HCT116 (cell line): ENCODE measurements around the gene GON4L. TPM values are rescaled to one million over a fixed set of nuclear protein-coding genes. Genes with fewer than 3 reads are reported as not detected.
"Not testable (repeated sequence)": the region's sequence is repeated elsewhere in the genome, so short reads cannot be mapped to it uniquely, and the experiment has no call there.

Source experiments
- ATAC-seq: fragments of 200-7000 bp; cut with Tn5 transposase; 2 replicates; pipeline ENCODE4 v1.9.1; 2020; ENCODE audit warnings: mild to moderate bottlenecking, moderate library complexity
- BruUV-seq: library from RNA; stranded (reverse); fragments of 400-500 nt; replicated peaks from 2 replicates; lab custom pipeline; 2021; lab: Mats Ljungman, UMichigan
- CTCF ChIA-PET: fragments of 300-600 bp; sonication (Branson Sonifier 250); formaldehyde crosslinking; loops from one replicate; lab custom pipeline; 2021; ENCODE audit warnings: antibody characterized with exemption; lab: Charles Lee
- POLR2A ChIA-PET: fragments of 300-600, 350-600 bp; sonication (Branson Sonifier 250); formaldehyde crosslinking; loops from one replicate; lab custom pipeline; 2021; ENCODE audit warnings: antibody characterized with exemption; lab: Charles Lee
- RAD21 ChIA-PET, 2 experiments: fragments of 300-600 bp; sonication (Branson Sonifier 250); formaldehyde crosslinking; loops; one replicate each; lab custom pipeline; 2023; ENCODE audit warnings: low total read pairs in 2 of 2; ENCODE audit not compliant: uncharacterized antibody in 2 of 2, unreplicated experiment in 2 of 2, low non-redundant PET in 1 of 2; lab: Charles Lee
- DNase-seq: peaks from one replicate; pipeline ENCODE4 v3.0.0-alpha.2; 2010; ENCODE audit warnings: low read depth, low spot score
- H2AFZ ChIP-seq: fragments of 200-600 bp; shearing (Covaris generic), sonication (generic); 2 replicates; pipeline ENCODE4 v1.6.1; 2017; ENCODE audit warnings: low read depth, mixed run types, mixed read lengths, antibody characterized with exemption, low read length; ENCODE audit not compliant: poor library complexity, severe bottlenecking
- H3K27ac ChIP-seq: 2 replicates; pipeline ENCODE4 v1.5.1; 2012; ENCODE audit warnings: low read depth, low read length
- H3K27me3 ChIP-seq: fragments of 200-600 bp; sonication (generic); 2 replicates; pipeline ENCODE4 v1.6.1; 2016; ENCODE audit warnings: mixed run types, low read length, mixed read lengths; ENCODE audit not compliant: insufficient read depth
- H3K36me3 ChIP-seq, 2 experiments: fragments of 200-500 bp in 1 of 2; fragments of 200-600 bp in 1 of 2; sonication (Bioruptor generic) in 1 of 2; sonication (generic) in 1 of 2; 2 replicates each; pipeline versions ENCODE4 v1.5.1 to v1.6.1; 2014 to 2016; ENCODE audit warnings: low read length in 2 of 2, inconsistent platforms in 1 of 2, mixed read lengths in 1 of 2, mixed run types in 1 of 2; ENCODE audit not compliant: insufficient read depth in 2 of 2, control insufficient read depth in 1 of 2
- H3K4me1 ChIP-seq, 2 experiments: fragments of 200-600 bp in 1 of 2; sonication (generic) in 1 of 2; 2 replicates each; pipeline versions ENCODE4 v1.5.1 to v1.6.1; 2012 to 2017; ENCODE audit warnings: low read length in 2 of 2, inconsistent platforms in 1 of 2, mild to moderate bottlenecking in 1 of 2, mixed read lengths in 1 of 2, mixed run types in 1 of 2, moderate library complexity in 1 of 2; ENCODE audit not compliant: insufficient read depth in 2 of 2, control insufficient read depth in 1 of 2
- H3K4me2 ChIP-seq: fragments of 200-600 bp; sonication (generic); 2 replicates; pipeline ENCODE4 v1.6.1; 2017; ENCODE audit warnings: mixed run types, low read length, mixed read lengths
- H3K4me3 ChIP-seq, 2 experiments: fragments of 200-600 bp in 1 of 2; sonication (generic) in 1 of 2; replicated peaks in 1 of 2; 2 replicates each; pipeline ENCODE4 v1.5.1; 2011 to 2016; ENCODE audit warnings: low read length in 2 of 2, control low read depth in 1 of 2, low read depth in 1 of 2, mild to moderate bottlenecking in 1 of 2, mixed read lengths in 1 of 2, mixed run types in 1 of 2
- H3K79me2 ChIP-seq: fragments of 200-600 bp; sonication (generic); 2 replicates; pipeline ENCODE4 v1.6.1; 2017; ENCODE audit warnings: mild to moderate bottlenecking, mixed run types, low read length, moderate library complexity, mixed read lengths; ENCODE audit not compliant: insufficient read depth
- H3K9ac ChIP-seq: fragments of 200-600 bp; sonication (generic); 2 replicates; pipeline ENCODE4 v1.6.1; 2016; ENCODE audit warnings: low read length, mixed read lengths
- H3K9me2 ChIP-seq: fragments of 200-600 bp; sonication (generic), shearing (Covaris generic); 2 replicates; pipeline ENCODE4 v1.6.1; 2017; ENCODE audit warnings: mixed run types, mild to moderate bottlenecking, moderate library complexity; ENCODE audit not compliant: insufficient read depth
- H3K9me3 ChIP-seq, 2 experiments: fragments of 200-500 bp in 1 of 2; fragments of 200-600 bp in 1 of 2; sonication (Bioruptor generic) in 1 of 2; sonication (generic) in 1 of 2; 2 replicates each; pipeline ENCODE4 v1.6.1; 2014 to 2017; ENCODE audit warnings: low read length in 2 of 2, mixed read lengths in 2 of 2, inconsistent platforms in 1 of 2, low read depth in 1 of 2, mild to moderate bottlenecking in 1 of 2, mixed run types in 1 of 2, moderate library complexity in 1 of 2; ENCODE audit not compliant: control insufficient read depth in 1 of 2, insufficient read depth in 1 of 2
- H4K20me1 ChIP-seq: fragments of 200-600 bp; sonication (generic), shearing (Covaris generic); 2 replicates; pipeline ENCODE4 v1.6.1; 2017; ENCODE audit warnings: mixed run types, mild to moderate bottlenecking, moderate library complexity; ENCODE audit not compliant: insufficient read depth
- SRF ChIP-seq: IDR thresholded peaks from 2 replicates; pipeline ENCODE4 v1.6.1; 2012; ENCODE audit warnings: low read depth
- ZBTB33 ChIP-seq: IDR thresholded peaks from 2 replicates; pipeline ENCODE4 v1.6.1; 2011; ENCODE audit warnings: mild to moderate bottlenecking, low read length, moderate library complexity; ENCODE audit not compliant: insufficient replicate concordance; ENCODE audit errors: extremely low read depth
- intact Hi-C: fragments of 100-400 bp; cut with micrococcal nuclease; formaldehyde crosslinking; loops from 2 replicates; pipeline ENCODE4 v1.10.0; 2022
- total RNA-seq: library from RNA; stranded (reverse); gene quantifications from one replicate; pipeline ENCODE4 v1.2.1, GENCODE V29; 2021; ENCODE audit not compliant: unreplicated experiment

The GON4L gene
- total RNA-seq, 1 experiment from 2014 or later = 40.8 TPM

GRCh38 chr1:155834927-155835399, 22.1 kb downstream of the GON4L start:
- H3K4me3 ChIP-seq, H3K9me2 ChIP-seq, BruUV-seq, RAD21 ChIA-PET, DNase-seq, intact Hi-C loops, H3K4me2 ChIP-seq, H3K36me3 ChIP-seq, H4K20me1 ChIP-seq, H3K27me3 ChIP-seq, H3K9me3 ChIP-seq, CTCF ChIA-PET, H3K4me1 ChIP-seq, H3K27ac ChIP-seq, H2AFZ ChIP-seq, H3K9ac ChIP-seq, ATAC-seq: not testable (repeated sequence)
- peaks cover 37% of the 10 kb centered on the region for H3K79me2 ChIP-seq
- POLR2A ChIA-PET = interaction anchor here (1.6 kb wide), 1 partner anchor 13 kb away, joined by 3 read pairs; no protein-coding TSS in a partner anchor
- 0 out of 2 replicates have a peak, but pooled peaks have one; percentile 3 for TF ChIP-seq SRF

GRCh38 chr1:155834296-155834926, 22.6 kb downstream of the GON4L start:
- Histone ChIP-seq H4K20me1 (no peaks in the 10 kb centered on the region), H3K4me2 (no peak overlapping the region), H3K9me2 (no peaks in the 10 kb centered on the region), H3K9ac (no peak overlapping the region), H3K4me3 (no peak overlapping the region), H3K9me3 (no peaks in the 10 kb centered on the region), H3K27me3 (no peaks in the 10 kb centered on the region), H3K27ac (no peak overlapping the region), H3K4me1 (0 out of 4 replicates have a peak, but pooled peaks cover 2 to 3% of the 10 kb centered on the region in 2 experiments), H3K79me2 (peaks cover 35% of the 10 kb centered on the region), H2AFZ (no peak overlapping the region), H3K36me3 (no peaks in the 10 kb centered on the region)
- ChIA-PET POLR2A (interaction anchor here (1.6 kb wide), 1 partner anchor 13 kb away, joined by 3 read pairs; no protein-coding TSS in a partner anchor), CTCF (no interaction called here), RAD21 (interaction anchor here in 1 of 2 experiments (0.8 kb wide), 1 partner anchor 59 kb away, joined by 4 read pairs; no protein-coding TSS in a partner anchor)
- TF ChIP-seq SRF (peak; percentile 40; the same call in 1 of the 2 replicates), ZBTB33 (no peak)
- DNase-seq (no peak), ATAC-seq (no peak)
- intact Hi-C loops = no loop called here
- no TSS peak for BruUV-seq
